HUES48 (cell line): ENCODE measurements around the gene ZNF814.
"Not testable (repeated sequence)": the region's sequence is repeated elsewhere in the genome, so short reads cannot be mapped to it uniquely, and the experiment has no call there.

ENCODE experiments used
- H3K27ac ChIP-seq: one replicate; pipeline ENCODE4 v1.7.0; 2013; ENCODE audit warnings: low read depth, low read length, inconsistent platforms
- H3K27me3 ChIP-seq: 2 replicates; pipeline ENCODE4 v1.6.1; 2013; ENCODE audit warnings: mild to moderate bottlenecking, low read length; ENCODE audit not compliant: control insufficient read depth, insufficient read depth
- H3K36me3 ChIP-seq: 2 replicates; pipeline ENCODE4 v1.6.1; 2013; ENCODE audit warnings: low read length; ENCODE audit not compliant: control insufficient read depth, insufficient read depth
- H3K4me1 ChIP-seq: 2 replicates; pipeline ENCODE4 v1.6.1; 2013; ENCODE audit warnings: mild to moderate bottlenecking, low read length; ENCODE audit not compliant: control insufficient read depth, insufficient read depth
- H3K4me3 ChIP-seq: 2 replicates; pipeline ENCODE4 v1.5.1; 2013; ENCODE audit warnings: mild to moderate bottlenecking, low read depth, low read length
- H3K9ac ChIP-seq: 2 replicates; pipeline ENCODE4 v1.6.1; 2013; ENCODE audit warnings: mild to moderate bottlenecking, low read depth, low read length, moderate library complexity
- H3K9me3 ChIP-seq: 2 replicates; pipeline ENCODE4 v1.6.1; 2013; ENCODE audit warnings: low read length; ENCODE audit not compliant: control insufficient read depth, insufficient read depth

Gene ZNF814

GRCh38 chr19:57851812-57852603 lies 36.8 kb downstream of the ZNF814 start:
- not testable (repeated sequence) for H3K9me3 ChIP-seq, H3K4me1 ChIP-seq, H3K4me3 ChIP-seq, H3K9ac ChIP-seq, H3K27ac ChIP-seq, H3K27me3 ChIP-seq
- H3K36me3 ChIP-seq, result peaks cover 36% of the 10 kb centered on the region

- Histone ChIP-seq H3K4me3 (peak overlapping the region; percentile 74), H3K4me1 (peaks cover 6% of the 10 kb centered on the region; the same call in 1 of the 2 replicates), H3K27ac (peak overlapping the region; percentile 96), H3K9me3 (no peaks in the 10 kb centered on the region), H3K27me3 (no peaks in the 10 kb centered on the region), H3K9ac (peak overlapping the region; percentile 84), H3K36me3 (peaks cover 27% of the 10 kb centered on the region)
Measured at GRCh38 chr19:57850553-57851017, 38.3 kb downstream of the ZNF814 start.

- Histone ChIP-seq H3K9ac (peak within 1 kb of the TSS; percentile 84), H3K36me3 (peaks cover 32% of the 10 kb centered on the region), H3K27ac (peak within 1 kb of the TSS; percentile 96), H3K4me3 (peak within 1 kb of the TSS; percentile 74)
- H3K4me1 ChIP-seq, H3K9me3 ChIP-seq, H3K27me3 ChIP-seq: not testable (repeated sequence)
Measured at GRCh38 chr19:57849666-57850473, 39.0 kb downstream of the ZNF814 start, which contains the start of gene ZNF587. Gene ZNF587, plus strand, starts transcription at chr19:57849859. Its CDS starts 180 bp downstream, at chr19:57850039.

- H3K27ac ChIP-seq, result peak overlapping the region; percentile 96
- not testable (repeated sequence) for H3K9me3 ChIP-seq, H3K9ac ChIP-seq, H3K27me3 ChIP-seq, H3K4me1 ChIP-seq
- H3K4me3 ChIP-seq, result peak overlapping the region; percentile 74
- H3K36me3 ChIP-seq, result peaks cover 39% of the 10 kb centered on the region
Measured at GRCh38 chr19:57849162-57849665, 39.6 kb downstream of the ZNF814 start.

GRCh38 chr19:57847164-57847563 lies 41.7 kb downstream of the ZNF814 start:
- not testable (repeated sequence) for H3K9me3 ChIP-seq, H3K9ac ChIP-seq, H3K4me3 ChIP-seq, H3K27ac ChIP-seq, H3K27me3 ChIP-seq, H3K4me1 ChIP-seq
- H3K36me3 ChIP-seq, result peaks cover 43% of the 10 kb centered on the region

GRCh38 chr19:57841122-57841763 lies 47.6 kb downstream of the ZNF814 start:
- Histone ChIP-seq H3K27me3 (no peaks in the 10 kb centered on the region), H3K4me1 (no peaks in the 10 kb centered on the region), H3K9ac (no peak overlapping the region), H3K4me3 (no peak overlapping the region), H3K9me3 (no peaks in the 10 kb centered on the region), H3K27ac (no peak overlapping the region), H3K36me3 (peaks cover 80% of the 10 kb centered on the region)

GRCh38 chr19:57838622-57839191 lies 50.1 kb downstream of the ZNF814 start:
- not testable (repeated sequence) for H3K4me1 ChIP-seq, H3K4me3 ChIP-seq, H3K27me3 ChIP-seq, H3K27ac ChIP-seq, H3K9me3 ChIP-seq, H3K9ac ChIP-seq
- H3K36me3 ChIP-seq, result peaks cover 61% of the 10 kb centered on the region

- H3K4me3 ChIP-seq, H3K9me3 ChIP-seq, H3K9ac ChIP-seq, H3K27me3 ChIP-seq, H3K4me1 ChIP-seq, H3K27ac ChIP-seq: not testable (repeated sequence)
- peaks cover 47% of the 10 kb centered on the region for H3K36me3 ChIP-seq
Measured at GRCh38 chr19:57836991-57837390, 51.8 kb downstream of the ZNF814 start.

GRCh38 chr19:57830071-57830602 lies 58.7 kb downstream of the ZNF814 start, which contains the start of gene ZNF587B:
Gene ZNF587B, plus strand, starts transcription at chr19:57830299. Its CDS starts 230 bp downstream, at chr19:57830529.
- Histone ChIP-seq H3K4me1 (0 out of 2 replicates have a peak, but pooled peaks cover 4% of the 10 kb centered on the region), H3K9me3 (no peaks in the 10 kb centered on the region), H3K27ac (peak within 1 kb of the TSS; percentile 95), H3K27me3 (no peaks in the 10 kb centered on the region), H3K36me3 (peaks cover 15% of the 10 kb centered on the region), H3K4me3 (peak within 1 kb of the TSS; percentile 93), H3K9ac (peak within 1 kb of the TSS; percentile 96)

GRCh38 chr19:57829316-57829715 lies 59.5 kb downstream of the ZNF814 start:
- no peak overlapping the region for H3K4me3 ChIP-seq
- peak overlapping the region; percentile 95 for H3K27ac ChIP-seq
- 0 out of 2 replicates have a peak, but pooled peaks cover 4% of the 10 kb centered on the region for H3K4me1 ChIP-seq
- H3K9ac ChIP-seq, result no peak overlapping the region
- peaks cover 18% of the 10 kb centered on the region for H3K36me3 ChIP-seq
- H3K27me3 ChIP-seq, result no peaks in the 10 kb centered on the region
- H3K9me3 ChIP-seq, result no peaks in the 10 kb centered on the region
